Osteoblast (primary cell): ENCODE measurements around the gene ATXN10. TPM values are rescaled to one million over a fixed set of nuclear protein-coding genes. Genes with fewer than 3 reads are reported as not detected.

Source experiments
- DNase-seq: peaks from one replicate; pipeline ENCODE4 v3.0.0; 2011; ENCODE audit warnings: low spot score, mixed read lengths; ENCODE audit not compliant: insufficient read length; ENCODE audit errors: missing footprints
- H2AFZ ChIP-seq: 2 replicates; pipeline ENCODE4 v1.6.0; 2011; ENCODE audit warnings: mild to moderate bottlenecking, low read length
- H3K27ac ChIP-seq: 2 replicates; pipeline ENCODE4 v1.5.1; 2011; ENCODE audit warnings: mild to moderate bottlenecking, low read depth, low read length, moderate library complexity
- H3K27me3 ChIP-seq: 2 replicates; pipeline ENCODE4 v1.6.0; 2012; ENCODE audit warnings: mild to moderate bottlenecking, control low read depth, inconsistent platforms, low read length, moderate library complexity; ENCODE audit not compliant: insufficient read depth
- H3K36me3 ChIP-seq: 2 replicates; pipeline ENCODE4 v1.5.1; 2011; ENCODE audit warnings: mild to moderate bottlenecking, low read length, control low read depth, moderate library complexity; ENCODE audit not compliant: insufficient read depth
- H3K4me1 ChIP-seq: 2 replicates; pipeline ENCODE4 v1.5.1; 2011; ENCODE audit warnings: mild to moderate bottlenecking, low read length, control low read depth, moderate library complexity; ENCODE audit not compliant: insufficient read depth
- H3K4me2 ChIP-seq: 2 replicates; pipeline ENCODE4 v1.6.0; 2011; ENCODE audit warnings: mild to moderate bottlenecking, low read length; ENCODE audit not compliant: insufficient read depth
- H3K4me3 ChIP-seq: fragments of 200-600 bp; sonication (generic); 3 replicates; pipeline ENCODE4 v1.5.1; 2012; ENCODE audit warnings: mild to moderate bottlenecking, low read length, inconsistent platforms; ENCODE audit not compliant: insufficient read depth
- H3K79me2 ChIP-seq: 2 replicates; pipeline ENCODE4 v1.6.0; 2012; ENCODE audit warnings: mild to moderate bottlenecking, low read length, control low read depth, inconsistent platforms; ENCODE audit not compliant: insufficient read depth
- H3K9me3 ChIP-seq: 2 replicates; pipeline ENCODE4 v1.5.1; 2011; ENCODE audit warnings: low read depth, low read length, control low read depth
- H4K20me1 ChIP-seq: 2 replicates; pipeline ENCODE4 v1.6.0; 2012; ENCODE audit warnings: mild to moderate bottlenecking, low read length, control low read depth; ENCODE audit not compliant: insufficient read depth
- CTCF ChIP-seq: IDR thresholded peaks from 2 replicates; pipeline ENCODE4 v1.5.1; 2011; ENCODE audit warnings: mild to moderate bottlenecking, low read depth, low read length, moderate library complexity; ENCODE audit errors: extremely low read depth
- total RNA-seq: library from RNA; depleted of rRNA; stranded (reverse); fragments of >200 nt; gene quantifications from 2 replicates; pipeline ENCODE4 v1.2.3, GENCODE V29; 2012

The ATXN10 gene
- total RNA-seq, 1 donor, result 138 TPM

- H3K27me3 ChIP-seq, result no peaks in the 10 kb centered on the region
- no peak for DNase-seq
- H3K27ac ChIP-seq, result no peak overlapping the region
- no peak for TF ChIP-seq CTCF
- H3K4me2 ChIP-seq, result no peak overlapping the region
- no peak overlapping the region for H2AFZ ChIP-seq
- H4K20me1 ChIP-seq, result peaks cover 10% of the 10 kb centered on the region
- peaks cover 89% of the 10 kb centered on the region for H3K79me2 ChIP-seq
- H3K9me3 ChIP-seq, result no peaks in the 10 kb centered on the region
- H3K36me3 ChIP-seq, result peaks cover 53% of the 10 kb centered on the region
- no peak overlapping the region for H3K4me3 ChIP-seq
- H3K4me1 ChIP-seq, result no peaks in the 10 kb centered on the region
These were observed 31.3 kb downstream of the ATXN10 start for GRCh38 chr22:45702981-45703380.

- H2AFZ ChIP-seq, result no peak overlapping the region
- H4K20me1 ChIP-seq, result peaks cover 5% of the 10 kb centered on the region
- H3K36me3 ChIP-seq, result peaks cover 58% of the 10 kb centered on the region
- H3K27ac ChIP-seq, result peak overlapping the region; percentile 20
- H3K27me3 ChIP-seq, result no peaks in the 10 kb centered on the region
- DNase-seq, result no peak
- no peaks in the 10 kb centered on the region for H3K9me3 ChIP-seq
- TF ChIP-seq CTCF, result no peak
- no peak overlapping the region for H3K4me3 ChIP-seq
- H3K79me2 ChIP-seq, result peaks cover 88% of the 10 kb centered on the region
- H3K4me2 ChIP-seq, result no peak overlapping the region
- H3K4me1 ChIP-seq, result peaks cover 4% of the 10 kb centered on the region
These were observed 32.1 kb downstream of the ATXN10 start for GRCh38 chr22:45703758-45704157.

GRCh38 chr22:45704648-45705047 is 33.0 kb downstream of the ATXN10 start:
- no peaks in the 10 kb centered on the region for H3K27me3 ChIP-seq
- TF ChIP-seq CTCF, result no peak
- no peak overlapping the region for H3K27ac ChIP-seq
- no peak overlapping the region for H3K4me2 ChIP-seq
- H4K20me1 ChIP-seq, result peaks cover 13% of the 10 kb centered on the region
- DNase-seq, result no peak
- H3K4me1 ChIP-seq, result peaks cover 13% of the 10 kb centered on the region
- H3K79me2 ChIP-seq, result peaks cover 83% of the 10 kb centered on the region
- H3K4me3 ChIP-seq, result no peak overlapping the region
- no peak overlapping the region for H2AFZ ChIP-seq
- peaks cover 54% of the 10 kb centered on the region for H3K36me3 ChIP-seq
- H3K9me3 ChIP-seq, result no peaks in the 10 kb centered on the region

- H3K36me3 ChIP-seq, result peaks cover 49% of the 10 kb centered on the region
- H3K4me2 ChIP-seq, result no peak overlapping the region
- H4K20me1 ChIP-seq, result peaks cover 33% of the 10 kb centered on the region
These were observed 36.0 kb downstream of the ATXN10 start for GRCh38 chr22:45707605-45708004.

More at GRCh38 chr22:45707605-45708004, 36.0 kb downstream of the ATXN10 start:
- H3K27ac ChIP-seq, result no peak overlapping the region
- H3K4me3 ChIP-seq, result no peak overlapping the region
- no peak for DNase-seq
- H3K9me3 ChIP-seq, result no peaks in the 10 kb centered on the region
- H3K27me3 ChIP-seq, result no peaks in the 10 kb centered on the region
- TF ChIP-seq CTCF, result no peak
- peaks cover 87% of the 10 kb centered on the region for H3K79me2 ChIP-seq
- H3K4me1 ChIP-seq, result peaks cover 26% of the 10 kb centered on the region
- H2AFZ ChIP-seq, result no peak overlapping the region
